ENCODE measurements around the gene MRAP2. TPM values are rescaled to one million over a fixed set of nuclear protein-coding genes. Genes with fewer than 3 reads are reported as not detected.

Gene MRAP2
- total RNA-seq, 1 donor from 2014 or later: 4.2 TPM

DNA sequence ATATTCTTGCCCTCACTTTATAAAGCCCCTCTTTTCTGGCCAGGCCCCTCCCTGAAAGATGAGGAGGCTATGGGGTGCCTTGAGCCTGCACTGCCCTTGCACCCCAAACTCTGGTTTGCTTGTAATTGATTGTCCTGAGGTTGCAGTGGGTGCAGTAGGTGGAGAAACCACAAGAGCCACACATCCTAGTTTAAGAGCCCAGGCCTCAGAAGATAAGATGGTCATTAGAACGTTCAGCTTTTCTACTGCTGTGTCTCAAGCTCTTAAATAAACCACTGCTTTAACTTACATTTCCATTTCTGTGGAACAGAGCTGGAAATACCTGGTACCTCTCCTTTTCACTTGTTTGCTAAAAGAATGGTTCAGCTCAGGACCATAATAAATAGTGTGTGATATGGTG is 9.0 kb downstream of the MRAP2 start:
- H3K27me3 ChIP-seq: no peaks in the 10 kb centered on the region
- no peak overlapping the region for H3K27ac ChIP-seq
- H3K9me3 ChIP-seq: no peaks in the 10 kb centered on the region
- no peaks in the 10 kb centered on the region for H3K36me3 ChIP-seq
- no peak for TF ChIP-seq POLR2AphosphoS5 (IDR thresholded peaks at IDR 0.05; ENCODE audit: insufficient read depth in 1 of 2, low read depth in 1 of 2)
- TF ChIP-seq, protein P1, sequence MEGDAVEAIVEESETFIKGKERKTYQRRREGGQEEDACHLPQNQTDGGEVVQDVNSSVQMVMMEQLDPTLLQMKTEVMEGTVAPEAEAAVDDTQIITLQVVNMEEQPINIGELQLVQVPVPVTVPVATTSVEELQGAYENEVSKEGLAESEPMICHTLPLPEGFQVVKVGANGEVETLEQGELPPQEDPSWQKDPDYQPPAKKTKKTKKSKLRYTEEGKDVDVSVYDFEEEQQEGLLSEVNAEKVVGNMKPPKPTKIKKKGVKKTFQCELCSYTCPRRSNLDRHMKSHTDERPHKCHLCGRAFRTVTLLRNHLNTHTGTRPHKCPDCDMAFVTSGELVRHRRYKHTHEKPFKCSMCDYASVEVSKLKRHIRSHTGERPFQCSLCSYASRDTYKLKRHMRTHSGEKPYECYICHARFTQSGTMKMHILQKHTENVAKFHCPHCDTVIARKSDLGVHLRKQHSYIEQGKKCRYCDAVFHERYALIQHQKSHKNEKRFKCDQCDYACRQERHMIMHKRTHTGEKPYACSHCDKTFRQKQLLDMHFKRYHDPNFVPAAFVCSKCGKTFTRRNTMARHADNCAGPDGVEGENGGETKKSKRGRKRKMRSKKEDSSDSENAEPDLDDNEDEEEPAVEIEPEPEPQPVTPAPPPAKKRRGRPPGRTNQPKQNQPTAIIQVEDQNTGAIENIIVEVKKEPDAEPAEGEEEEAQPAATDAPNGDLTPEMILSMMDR (IDR thresholded peaks at IDR 0.05): no peak
- TF ChIP-seq POLR2A (IDR thresholded peaks at IDR 0.05): no peak
- DNase-seq (ENCODE audit: extremely low spot score in 2 of 2): no peak
- intact Hi-C loops (cut with DNase I): no loop called here
- H3K4me3 ChIP-seq: no peak overlapping the region
- H3K4me1 ChIP-seq: no peaks in the 10 kb centered on the region

DNA sequence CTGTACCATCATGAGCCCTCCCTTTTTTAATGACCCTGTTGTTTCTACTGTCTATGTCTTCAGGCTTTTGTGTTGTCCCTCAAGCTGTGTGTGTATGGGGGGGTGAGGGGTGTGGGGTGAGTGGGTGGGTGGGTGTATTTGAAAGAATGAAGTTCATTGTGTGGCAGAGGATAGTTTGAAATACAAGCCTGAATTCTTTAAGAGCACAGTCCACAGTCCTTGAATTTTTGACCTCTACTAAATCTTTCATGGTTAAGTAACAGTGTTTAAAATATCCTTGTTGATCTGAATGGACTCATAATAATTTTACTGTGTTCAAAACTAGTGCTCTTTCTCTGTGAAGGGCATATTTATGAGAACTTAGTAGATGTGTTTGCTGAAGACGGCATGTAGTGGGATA is 10.0 kb downstream of the MRAP2 start:
- Histone ChIP-seq H3K4me3 (no peak overlapping the region), H3K27me3 (no peaks in the 10 kb centered on the region), H3K9me3 (no peaks in the 10 kb centered on the region), H3K27ac (no peak overlapping the region), H3K36me3 (no peaks in the 10 kb centered on the region), H3K4me1 (no peaks in the 10 kb centered on the region)
- TF ChIP-seq POLR2AphosphoS5 (IDR thresholded peaks at IDR 0.05; ENCODE audit: insufficient read depth in 1 of 2, low read depth in 1 of 2) (no peak), POLR2A (IDR thresholded peaks at IDR 0.05) (no peak)
- TF ChIP-seq, protein P1 (IDR thresholded peaks at IDR 0.05): no peak
- DNase-seq (ENCODE audit: extremely low spot score in 2 of 2): no peak
- intact Hi-C loops (cut with DNase I): no loop called here

DNA sequence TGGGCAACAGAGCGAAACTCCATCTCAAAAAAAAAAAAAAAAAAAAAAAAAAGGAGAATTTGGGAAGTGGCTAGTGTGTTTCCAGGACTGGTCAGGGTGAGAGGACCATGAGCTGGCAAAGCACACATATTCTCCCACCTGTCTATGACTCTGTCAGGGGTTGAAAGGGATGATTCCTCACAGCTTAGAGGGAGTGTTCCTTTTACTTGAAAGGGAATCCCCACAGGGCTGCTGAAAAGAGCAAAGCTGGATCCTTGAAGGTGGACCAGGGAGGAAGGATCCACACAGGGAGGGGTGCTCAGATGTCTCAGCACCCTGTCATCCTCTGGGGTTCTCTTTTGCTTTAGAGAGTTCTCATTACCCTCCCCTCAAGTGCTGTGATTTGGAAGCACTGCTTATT is 13.2 kb downstream of the MRAP2 start:
- H3K4me1 ChIP-seq: peaks cover 2% of the 10 kb centered on the region
- no peak overlapping the region for H3K27ac ChIP-seq
- TF ChIP-seq POLR2AphosphoS5 (IDR thresholded peaks at IDR 0.05; ENCODE audit: insufficient read depth in 1 of 2, low read depth in 1 of 2) (no peak), POLR2A (IDR thresholded peaks at IDR 0.05) (no peak)
- TF ChIP-seq, protein P1 (IDR thresholded peaks at IDR 0.05): no peak
- no peaks in the 10 kb centered on the region for H3K36me3 ChIP-seq
- no peaks in the 10 kb centered on the region for H3K27me3 ChIP-seq
- intact Hi-C loops (cut with DNase I): no loop called here
- DNase-seq (ENCODE audit: extremely low spot score in 2 of 2): no peak
- H3K9me3 ChIP-seq: no peaks in the 10 kb centered on the region
- H3K4me3 ChIP-seq: no peak overlapping the region

DNA sequence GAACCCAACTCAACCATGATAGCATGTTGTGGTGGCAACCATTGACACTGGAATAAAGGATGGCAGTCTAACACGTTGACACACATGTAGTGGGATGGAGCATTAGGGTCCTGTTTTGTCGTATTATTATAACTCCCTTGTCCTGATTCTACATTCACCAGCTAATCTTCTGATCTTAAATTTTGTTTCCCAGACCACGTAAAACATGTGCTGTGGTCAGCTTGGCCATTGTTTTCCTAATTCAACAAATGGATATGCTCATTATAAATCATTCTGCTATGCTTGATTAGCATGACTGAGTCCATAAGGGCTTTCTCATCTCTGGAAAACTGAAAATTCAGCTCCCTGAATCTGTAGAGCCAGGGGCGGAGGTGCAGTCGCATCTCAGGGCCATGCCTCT is 15.0 kb downstream of the MRAP2 start:
- no peaks in the 10 kb centered on the region for H3K27me3 ChIP-seq
- no peak overlapping the region for H3K27ac ChIP-seq
- intact Hi-C loops (cut with DNase I): no loop called here
- no peaks in the 10 kb centered on the region for H3K9me3 ChIP-seq
- TF ChIP-seq POLR2A (IDR thresholded peaks at IDR 0.05): no peak
- TF ChIP-seq, protein P1 (IDR thresholded peaks at IDR 0.05): no peak
- TF ChIP-seq POLR2AphosphoS5 (IDR thresholded peaks at IDR 0.05; ENCODE audit: insufficient read depth in 1 of 2, low read depth in 1 of 2): no peak
- H3K4me1 ChIP-seq: peaks cover 13% of the 10 kb centered on the region
- H3K4me3 ChIP-seq: no peak overlapping the region
- H3K36me3 ChIP-seq: no peaks in the 10 kb centered on the region
- DNase-seq (ENCODE audit: extremely low spot score in 2 of 2): no peak

DNA sequence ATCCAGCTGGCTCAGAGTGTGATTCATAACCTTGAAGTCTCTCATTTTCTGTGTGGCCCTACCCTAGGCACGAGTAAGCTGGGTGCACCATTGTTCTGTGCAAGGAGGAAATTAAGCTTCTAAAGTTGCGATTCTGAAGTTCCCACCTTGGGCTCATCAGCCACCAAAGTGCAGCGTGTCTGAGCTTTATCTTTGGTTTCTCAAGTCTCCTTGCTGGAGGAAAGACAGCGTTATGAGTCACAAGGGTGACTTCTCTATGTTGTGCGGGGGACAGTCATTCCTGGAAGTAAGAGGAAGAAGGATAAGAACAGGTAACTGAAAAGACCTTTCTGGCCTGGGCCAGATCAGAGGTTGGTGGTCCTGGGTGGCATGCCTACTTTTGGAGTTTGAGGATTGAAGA is 16.8 kb downstream of the MRAP2 start:
- Histone ChIP-seq H3K36me3 (no peaks in the 10 kb centered on the region), H3K4me3 (no peak overlapping the region), H3K9me3 (no peaks in the 10 kb centered on the region), H3K27ac (no peak overlapping the region), H3K4me1 (peaks cover 13% of the 10 kb centered on the region), H3K27me3 (no peaks in the 10 kb centered on the region)
- TF ChIP-seq POLR2AphosphoS5 (IDR thresholded peaks at IDR 0.05; ENCODE audit: insufficient read depth in 1 of 2, low read depth in 1 of 2) (no peak), POLR2A (IDR thresholded peaks at IDR 0.05) (no peak)
- TF ChIP-seq, protein P1 (IDR thresholded peaks at IDR 0.05): no peak
- intact Hi-C loops (cut with DNase I): no loop called here
- no peak for DNase-seq (ENCODE audit: extremely low spot score in 2 of 2)
